K562 (cell line): Measurements from ENCODE around the gene SAPCD1. TPM values are rescaled to one million over a fixed set of nuclear protein-coding genes. Genes with fewer than 3 reads are reported as not detected.

Experiments used
- ATAC-seq: fragments of 200-7000 bp; cut with Tn5 transposase; 3 replicates; pipeline ENCODE4 v1.9.1; 2020; ENCODE audit warnings: moderate library complexity
- BruUV-seq: library from RNA; stranded (reverse); fragments of 400-500 nt; replicated peaks from 2 replicates; lab custom pipeline; 2021; lab: Mats Ljungman, UMichigan
- CTCF ChIA-PET: fragments of 300-600 bp; formaldehyde crosslinking; extraction: SDS; loops from one replicate; lab custom pipeline; 2021; ENCODE audit warnings: low intra/inter-chr PET ratio; lab: Yijun Ruan, JAX
- POLR2A ChIA-PET: fragments of 300-600, 350-650 bp; sonication (Branson Sonifier 250); formaldehyde crosslinking; extraction: SDS; loops from one replicate; lab custom pipeline; 2021; ENCODE audit warnings: antibody characterized with exemption, inconsistent platforms; lab: Yijun Ruan, JAX
- DNase-seq, 4 experiments: peaks; one replicate each; pipeline versions ENCODE4 v3.0.0 to v3.0.0-alpha.2; 2011 to 2018; ENCODE audit warnings: low spot score in 3 of 4, mixed read lengths in 3 of 4; ENCODE audit errors: extremely low read depth in 1 of 4
- FAIRE-seq: peaks from 2 replicates; lab custom pipeline; 2011; peaks lifted over from hg19 to GRCh38; lab: Jason Lieb, UNC
- H2AFZ ChIP-seq: 2 replicates; pipeline ENCODE4 v1.6.0; 2011; ENCODE audit warnings: low read depth, low read length, control low read depth, inconsistent platforms
- H3K27ac ChIP-seq: fragments of 200-600 bp; 3 replicates; pipeline ENCODE4 v1.8.0; 2011; ENCODE audit warnings: low read depth, mild to moderate bottlenecking, control low read depth, inconsistent platforms, low read length, moderate library complexity, mixed read lengths; ENCODE audit errors: extremely low read depth
- H3K27me3 ChIP-seq, 2 experiments: fragments of 300-600 bp in 1 of 2; 2 replicates in 1 of 2; 3 replicates in 1 of 2; pipeline versions ENCODE4 v1.6.0 to v1.8.0; 2011; ENCODE audit warnings: inconsistent platforms in 2 of 2, low read length in 2 of 2, mild to moderate bottlenecking in 1 of 2, mixed read lengths in 1 of 2, moderate library complexity in 1 of 2; ENCODE audit not compliant: control insufficient read depth in 2 of 2, insufficient read depth in 2 of 2
- H3K36me3 ChIP-seq: fragments of 300-600 bp; 3 replicates; pipeline ENCODE4 v1.8.0; 2011; ENCODE audit warnings: mild to moderate bottlenecking, low read length, inconsistent platforms; ENCODE audit not compliant: control insufficient read depth, insufficient read depth
- H3K4me1 ChIP-seq, 2 experiments: fragments of 200-600 bp in 1 of 2; replicated peaks in 1 of 2; 2 replicates in 1 of 2; 3 replicates in 1 of 2; pipeline versions ENCODE4 v1.5.1 to v1.8.0; 2011; ENCODE audit warnings: inconsistent platforms in 2 of 2, low read length in 2 of 2, mild to moderate bottlenecking in 1 of 2, mixed read lengths in 1 of 2, moderate library complexity in 1 of 2; ENCODE audit not compliant: control insufficient read depth in 2 of 2, insufficient read depth in 2 of 2
- H3K4me2 ChIP-seq: 2 replicates; pipeline ENCODE4 v1.6.1; 2011; ENCODE audit warnings: low read length, control low read depth, inconsistent platforms, mixed read lengths; ENCODE audit not compliant: insufficient read depth
- H3K4me3 ChIP-seq: fragments of 200-600 bp; sonication (generic), shearing (Covaris generic); 2 replicates; pipeline ENCODE4 v1.5.1; 2016; ENCODE audit warnings: control low read depth, inconsistent platforms
- H3K79me2 ChIP-seq: fragments of 200-600 bp; 3 replicates; pipeline ENCODE4 v1.8.0; 2011; ENCODE audit warnings: low read length, inconsistent platforms; ENCODE audit not compliant: control insufficient read depth, insufficient read depth
- H3K9ac ChIP-seq, 2 experiments: 2 replicates each; pipeline versions ENCODE4 v1.6.0 to v1.6.1; 2011; ENCODE audit warnings: low read depth in 2 of 2, low read length in 2 of 2, control low read depth in 1 of 2, inconsistent platforms in 1 of 2, mild to moderate bottlenecking in 1 of 2, mixed read lengths in 1 of 2; ENCODE audit not compliant: insufficient read depth in 1 of 2
- H3K9me1 ChIP-seq: one replicate; pipeline ENCODE4 v1.6.0; 2011; ENCODE audit warnings: inconsistent platforms, mild to moderate bottlenecking, low read length, moderate library complexity; ENCODE audit not compliant: control insufficient read depth, insufficient read depth
- H3K9me3 ChIP-seq: replicated peaks from 2 replicates; pipeline ENCODE4 v1.5.1; 2011; ENCODE audit warnings: low read depth, low read length, inconsistent platforms; ENCODE audit not compliant: control insufficient read depth, insufficient read depth
- H4K20me1 ChIP-seq: replicated peaks from 2 replicates; pipeline ENCODE4 v1.6.1; 2011; ENCODE audit warnings: low read length, inconsistent platforms, mixed read lengths; ENCODE audit not compliant: control insufficient read depth, insufficient read depth
- FOSL1 ChIP-seq: fragments of 200-800 bp; sonication (Bioruptor generic); conservative IDR thresholded peaks from 2 replicates; pipeline ENCODE4 v1.6.1; 2016; ENCODE audit warnings: missing genetic modification characterization, missing compliant biosample characterization
- FOXK1 ChIP-seq: sonication (generic); formaldehyde crosslinking; IDR thresholded peaks from 2 replicates; pipeline ENCODE4 v1.8.0; 2022; ENCODE audit warnings: missing genetic modification reagents, mild to moderate bottlenecking, borderline replicate concordance
- HSF4 ChIP-seq: fragments of 250-450 bp; sonication (Bioruptor Pico); IDR thresholded peaks from 2 replicates; pipeline ENCODE4 v2.1.2; 2022; ENCODE audit warnings: mild to moderate bottlenecking, moderate library complexity, borderline replicate concordance
- KAT7 ChIP-seq: sonication (generic); formaldehyde crosslinking; IDR thresholded peaks from 2 replicates; pipeline ENCODE4 v1.8.0; 2022; ENCODE audit warnings: missing genetic modification reagents, mild to moderate bottlenecking, borderline replicate concordance
- LARP7 ChIP-seq: fragments of 450-650 bp; IDR thresholded peaks from 2 replicates; pipeline ENCODE4 v1.6.1; 2016
- NCOR1 ChIP-seq: fragments of 450-650 bp; IDR thresholded peaks from 2 replicates; pipeline ENCODE4 v1.6.1; 2016; ENCODE audit warnings: mild to moderate bottlenecking, moderate library complexity
- POLR2G ChIP-seq: fragments of 200-400 bp; formaldehyde crosslinking; IDR thresholded peaks from 2 replicates; pipeline ENCODE4 v1.6.1; 2017; ENCODE audit warnings: low read depth, mild to moderate bottlenecking, antibody characterized with exemption, low read length, moderate library complexity
- RBFOX2 ChIP-seq: fragments of 200-400 bp; formaldehyde crosslinking; IDR thresholded peaks from 2 replicates; pipeline ENCODE4 v1.6.1; 2017; ENCODE audit warnings: low read depth, mild to moderate bottlenecking, low read length, moderate library complexity
- RBM14 ChIP-seq: fragments of 200-400 bp; formaldehyde crosslinking; IDR thresholded peaks from 2 replicates; pipeline ENCODE4 v1.6.1; 2018; ENCODE audit warnings: low read depth, mild to moderate bottlenecking, low read length, moderate library complexity, borderline replicate concordance; ENCODE audit not compliant: insufficient read depth
- TAF1 ChIP-seq: IDR thresholded peaks from 2 replicates; pipeline ENCODE4 v1.6.1; 2011; ENCODE audit warnings: mild to moderate bottlenecking, low read length, moderate library complexity; ENCODE audit not compliant: insufficient read depth, control insufficient read depth, severe bottlenecking; ENCODE audit errors: extremely low read depth
- TEAD4 ChIP-seq, 2 experiments: sonication (generic) in 1 of 2; formaldehyde crosslinking in 1 of 2; IDR thresholded peaks; 2 replicates each; pipeline versions ENCODE4 v1.6.1 to v1.8.0; 2012 to 2022; ENCODE audit warnings: borderline replicate concordance in 1 of 2, inconsistent platforms in 1 of 2, low read length in 1 of 2, mild to moderate bottlenecking in 1 of 2, missing genetic modification reagents in 1 of 2
- ZNF232 ChIP-seq: sonication (generic); formaldehyde crosslinking; IDR thresholded peaks from 2 replicates; pipeline ENCODE4 v1.8.0; 2022; ENCODE audit warnings: mild to moderate bottlenecking, missing genetic modification reagents
- ZNF583 ChIP-seq: fragments of 250-450 bp; sonication (Bioruptor Pico); IDR thresholded peaks from 2 replicates; pipeline ENCODE4 v1.4.0; 2020
- ZNF695 ChIP-seq: fragments of 450-650 bp; formaldehyde crosslinking; IDR thresholded peaks from 2 replicates; pipeline ENCODE4 v1.4.0; 2020; ENCODE audit warnings: mild to moderate bottlenecking, moderate library complexity
- WGBS: fragments of 100-300 bp; shearing (Covaris generic); methylation state at CpG from one replicate; pipeline ENCODE4 v1.1.6; 2016; ENCODE audit warnings: low coverage, mixed read lengths; ENCODE audit not compliant: insufficient coverage; ENCODE audit errors: missing lambda C conversion rate; 5-methylcytosine and 5-hydroxymethylcytosine counted together
- in situ Hi-C: fragments of 300-500 bp; cut with MboI; formaldehyde crosslinking; loops from 4 replicates; pipeline ENCODE4 v1.15.0; 2018; ENCODE audit warnings: inconsistent platforms, mixed read lengths
- intact Hi-C: fragments of 100-400 bp; cut with micrococcal nuclease; formaldehyde crosslinking; loops from 2 replicates; pipeline ENCODE4 v1.14.2; 2022
- polyA plus RNA-seq, 8 experiments: library from polyadenylated mRNA; depleted of rRNA in 4 of 8; stranded (reverse) in 5 of 8; unstranded in 3 of 8; fragments of >200 nt; fragmentation: Nextera tagmentation in 2 of 8; fragmentation: Illumina TruSeq in 1 of 8; extraction: Ambion mirVana in 2 of 8; extraction: Trizol in 1 of 8; gene quantifications; 2 replicates each; pipeline versions ENCODE4 v1.2.1 to v1.2.3, GENCODE V29; 2011 to 2014; ENCODE audit warnings: inconsistent platforms in 1 of 8, missing spikeins in 1 of 8
- total RNA-seq, 7 experiments: library from RNA; depleted of rRNA in 6 of 7; stranded (reverse); fragments of >200 nt in 6 of 7; fragmentation: Illumina TruSeq in 2 of 7; extraction: Trizol in 2 of 7; gene quantifications; 2 replicates each; pipeline versions ENCODE4 v1.2.1 to v1.2.3, GENCODE V29; 2011 to 2021; ENCODE audit warnings: low replicate concordance in 1 of 7
- TF ChIP-seq, protein P1 (sequence below): sonication (generic); formaldehyde crosslinking; IDR thresholded peaks from 2 replicates; pipeline ENCODE4 v1.8.0; 2022; ENCODE audit warnings: mild to moderate bottlenecking, missing genetic modification reagents, borderline replicate concordance
- TF ChIP-seq, protein P2 (sequence below): sonication (generic); formaldehyde crosslinking; IDR thresholded peaks from 2 replicates; pipeline ENCODE4 v1.8.1; 2023; ENCODE audit warnings: mild to moderate bottlenecking, missing genetic modification reagents

The SAPCD1 gene
- total and polyA plus RNA-seq, 9 of the 15 experiments (the other 6 are each of a cell fraction or from before 2014, with no cell fraction given): 2.6 to 30.2 (median 7.4) TPM

DNA sequence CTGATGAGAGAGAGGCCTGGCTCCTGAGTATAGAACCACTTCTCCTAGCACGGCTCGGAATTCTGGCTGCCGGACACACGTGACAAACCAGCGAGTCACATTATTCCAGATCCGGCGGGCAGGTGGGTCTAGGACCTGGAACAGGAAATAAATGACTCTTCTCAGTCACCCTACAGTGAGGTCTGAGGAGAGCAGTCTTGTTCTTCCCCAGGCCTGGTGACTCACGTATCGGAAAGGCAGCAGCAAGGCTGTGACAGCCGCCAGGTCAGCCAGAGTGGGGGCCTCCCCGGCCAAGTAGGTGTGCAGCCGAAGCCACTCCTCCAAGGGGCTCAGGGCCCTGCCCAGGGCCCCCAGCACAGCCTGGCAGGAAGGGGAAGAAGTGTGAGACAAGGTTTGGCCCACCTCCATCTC is 30.3 kb downstream of the SAPCD1 start:
- Histone ChIP-seq H2AFZ (no peak overlapping the region), H3K9me1 (no peaks in the 10 kb centered on the region), H3K36me3 (peaks cover 71% of the 10 kb centered on the region), H3K9me3 (no peaks in the 10 kb centered on the region), H3K79me2 (peaks cover 59% of the 10 kb centered on the region), H3K4me3 (no peak overlapping the region), H3K4me1 (peaks cover 17 to 44% of the 10 kb centered on the region in 2 experiments), H4K20me1 (0 out of 2 replicates have a peak, but pooled peaks cover 3% of the 10 kb centered on the region), H3K9ac (peak overlapping the region in 1 of 2 experiments; percentile 80; a peak in 2 of 4 replicates), H3K27me3 (no peaks in the 10 kb centered on the region), H3K27ac (peak overlapping the region; percentile 28; the same call in 2 of the 3 replicates), H3K4me2 (no peak overlapping the region)
- no TSS peak for BruUV-seq
- intact Hi-C loops: no loop called here
- in situ Hi-C loops: no loop called here
- peak; percentile 38 to 60 (median 47) for DNase-seq
- ChIA-PET CTCF (no interaction called here), POLR2A (interaction anchor here (0.7 to 4.8 kb wide), 5 partner anchors 13 to 126 kb away, joined by 3 to 47 read pairs (median 4); partner anchors contain the start of genes LSM2 and VWA7)
- 85% methylated on average over 12 of the region's 12 CpGs for WGBS
- no peak for TF ChIP-seq TEAD4 (IDR thresholded peaks at IDR 0.05; ENCODE audit: low read length)
- TF ChIP-seq TEAD4 (CRISPR knock-in tag; IDR thresholded peaks at IDR 0.05; ENCODE audit: borderline replicate concordance): no peak
- TF ChIP-seq ZNF583 (CRISPR knock-in tag): no peak
- no peak for TF ChIP-seq LARP7
- TF ChIP-seq FOXK1 (CRISPR knock-in tag): 0 out of 2 replicates have a peak, but pooled peaks have one; percentile 27
- TF ChIP-seq FOSL1 (tag): peak; percentile 57; the same call in 1 of the 2 replicates
- TF ChIP-seq, protein P1, sequence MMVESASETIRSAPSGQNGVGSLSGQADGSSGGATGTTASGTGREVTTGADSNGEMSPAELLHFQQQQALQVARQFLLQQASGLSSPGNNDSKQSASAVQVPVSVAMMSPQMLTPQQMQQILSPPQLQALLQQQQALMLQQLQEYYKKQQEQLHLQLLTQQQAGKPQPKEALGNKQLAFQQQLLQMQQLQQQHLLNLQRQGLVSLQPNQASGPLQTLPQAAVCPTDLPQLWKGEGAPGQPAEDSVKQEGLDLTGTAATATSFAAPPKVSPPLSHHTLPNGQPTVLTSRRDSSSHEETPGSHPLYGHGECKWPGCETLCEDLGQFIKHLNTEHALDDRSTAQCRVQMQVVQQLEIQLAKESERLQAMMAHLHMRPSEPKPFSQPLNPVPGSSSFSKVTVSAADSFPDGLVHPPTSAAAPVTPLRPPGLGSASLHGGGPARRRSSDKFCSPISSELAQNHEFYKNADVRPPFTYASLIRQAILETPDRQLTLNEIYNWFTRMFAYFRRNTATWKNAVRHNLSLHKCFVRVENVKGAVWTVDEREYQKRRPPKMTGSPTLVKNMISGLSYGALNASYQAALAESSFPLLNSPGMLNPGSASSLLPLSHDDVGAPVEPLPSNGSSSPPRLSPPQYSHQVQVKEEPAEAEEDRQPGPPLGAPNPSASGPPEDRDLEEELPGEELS (CRISPR knock-in tag): peak; percentile 28; the same call in 1 of the 2 replicates
- TF ChIP-seq KAT7: 0 out of 2 replicates have a peak, but pooled peaks have one; percentile 17
- no peak for TF ChIP-seq HSF4 (CRISPR knock-in tag)
- peak; percentile 41 for TF ChIP-seq RBFOX2
- TF ChIP-seq TAF1: no peak
- 0 out of 2 replicates have a peak, but pooled peaks have one; percentile 39 for TF ChIP-seq RBM14
- no peak for TF ChIP-seq ZNF695 (CRISPR knock-in tag)
- TF ChIP-seq, protein P2, sequence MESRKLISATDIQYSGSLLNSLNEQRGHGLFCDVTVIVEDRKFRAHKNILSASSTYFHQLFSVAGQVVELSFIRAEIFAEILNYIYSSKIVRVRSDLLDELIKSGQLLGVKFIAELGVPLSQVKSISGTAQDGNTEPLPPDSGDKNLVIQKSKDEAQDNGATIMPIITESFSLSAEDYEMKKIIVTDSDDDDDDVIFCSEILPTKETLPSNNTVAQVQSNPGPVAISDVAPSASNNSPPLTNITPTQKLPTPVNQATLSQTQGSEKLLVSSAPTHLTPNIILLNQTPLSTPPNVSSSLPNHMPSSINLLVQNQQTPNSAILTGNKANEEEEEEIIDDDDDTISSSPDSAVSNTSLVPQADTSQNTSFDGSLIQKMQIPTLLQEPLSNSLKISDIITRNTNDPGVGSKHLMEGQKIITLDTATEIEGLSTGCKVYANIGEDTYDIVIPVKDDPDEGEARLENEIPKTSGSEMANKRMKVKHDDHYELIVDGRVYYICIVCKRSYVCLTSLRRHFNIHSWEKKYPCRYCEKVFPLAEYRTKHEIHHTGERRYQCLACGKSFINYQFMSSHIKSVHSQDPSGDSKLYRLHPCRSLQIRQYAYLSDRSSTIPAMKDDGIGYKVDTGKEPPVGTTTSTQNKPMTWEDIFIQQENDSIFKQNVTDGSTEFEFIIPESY (CRISPR knock-in tag): peak; percentile 49; the same call in 1 of the 2 replicates
- TF ChIP-seq ZNF232: no peak
- TF ChIP-seq NCOR1: no peak
- 0 out of 2 replicates have a peak, but pooled peaks have one; percentile 17 for TF ChIP-seq POLR2G
- ATAC-seq: no peak
- no peak for FAIRE-seq
